Lower leg skin (tissue), 4 donors: Measurements from ENCODE around the gene ASIC2. TPM values are rescaled to one million over a fixed set of nuclear protein-coding genes. Genes with fewer than 3 reads are reported as not detected.

ENCODE experiments used
- DNase-seq, 2 donors: peaks; one replicate each; pipeline ENCODE4 v3.0.0-alpha.2; 2019; ENCODE audit warnings: low spot score in 2 of 2
- H3K4me3 ChIP-seq: fragments of 200-600 bp; sonication (generic); 2 replicates; pipeline ENCODE4 v1.5.1; 2017; ENCODE audit warnings: mild to moderate bottlenecking, low read depth; ENCODE audit not compliant: poor library complexity, severe bottlenecking
- POLR2A ChIP-seq, 2 donors: fragments of 450-650 bp; IDR thresholded peaks; one replicate each; pipeline ENCODE4 v1.6.1; 2016 to 2017; ENCODE audit warnings: antibody characterized with exemption in 2 of 2, mild to moderate bottlenecking in 1 of 2, moderate library complexity in 1 of 2
- WGBS, 2 donors: methylation state at CpG; one replicate each; pipeline ENCODE4 v1.1.5; 2018; 5-methylcytosine and 5-hydroxymethylcytosine counted together
- intact Hi-C: fragments of 100-400 bp; cut with DNase I; formaldehyde crosslinking; loops from one replicate; pipeline ENCODE4 v1.15.0; 2023; ENCODE audit warnings: low total_unique reads
- total RNA-seq, 4 donors: library from RNA; depleted of rRNA; stranded (reverse); fragments of >200 nt; gene quantifications; one replicate each; pipeline ENCODE4 v1.1.0, GENCODE V29; 2016
- TF ChIP-seq, protein P1 (sequence below), 3 donors: fragments of 450-650 bp; IDR thresholded peaks; one replicate each; pipeline ENCODE4 v1.5.1; 2016; ENCODE audit warnings: antibody characterized with exemption in 3 of 3, mild to moderate bottlenecking in 3 of 3, moderate library complexity in 2 of 3

The ASIC2 gene
- total RNA-seq, 4 donors from 2014 or later, result 0.21 TPM; not detected in 3

DNA sequence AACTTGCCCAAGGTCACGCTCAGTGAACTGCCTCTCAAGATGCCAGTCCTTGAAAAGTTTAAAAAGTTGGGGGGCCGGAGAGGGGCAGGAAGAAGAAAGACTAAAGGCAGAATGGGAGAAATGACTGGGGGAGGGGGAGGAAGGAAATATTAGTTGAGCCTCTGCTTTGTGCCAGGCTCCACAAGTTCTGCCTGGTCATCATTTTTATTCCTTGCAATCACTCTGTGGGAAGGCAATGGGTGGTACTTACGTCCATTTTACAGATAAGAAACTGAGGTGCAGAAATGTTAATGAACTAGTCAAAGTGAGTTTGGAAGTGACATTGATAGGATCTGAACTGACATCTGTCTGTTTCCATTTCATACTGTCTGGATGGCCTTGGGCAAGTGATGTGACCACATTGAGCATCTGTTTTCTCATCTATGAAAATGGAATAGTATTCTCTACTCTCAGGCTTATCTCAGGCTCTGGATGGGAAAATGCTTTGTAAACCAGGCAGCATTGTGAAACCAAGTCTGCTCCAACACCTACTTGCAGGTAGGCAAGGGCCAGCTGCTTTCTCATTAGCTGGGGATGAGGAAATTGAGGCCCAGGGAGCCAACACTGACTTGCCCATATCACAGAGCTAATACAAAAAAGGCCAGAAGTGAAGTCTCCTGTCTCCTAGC, 19.2 kb downstream of the ASIC2 start:
- TF ChIP-seq, protein P1, sequence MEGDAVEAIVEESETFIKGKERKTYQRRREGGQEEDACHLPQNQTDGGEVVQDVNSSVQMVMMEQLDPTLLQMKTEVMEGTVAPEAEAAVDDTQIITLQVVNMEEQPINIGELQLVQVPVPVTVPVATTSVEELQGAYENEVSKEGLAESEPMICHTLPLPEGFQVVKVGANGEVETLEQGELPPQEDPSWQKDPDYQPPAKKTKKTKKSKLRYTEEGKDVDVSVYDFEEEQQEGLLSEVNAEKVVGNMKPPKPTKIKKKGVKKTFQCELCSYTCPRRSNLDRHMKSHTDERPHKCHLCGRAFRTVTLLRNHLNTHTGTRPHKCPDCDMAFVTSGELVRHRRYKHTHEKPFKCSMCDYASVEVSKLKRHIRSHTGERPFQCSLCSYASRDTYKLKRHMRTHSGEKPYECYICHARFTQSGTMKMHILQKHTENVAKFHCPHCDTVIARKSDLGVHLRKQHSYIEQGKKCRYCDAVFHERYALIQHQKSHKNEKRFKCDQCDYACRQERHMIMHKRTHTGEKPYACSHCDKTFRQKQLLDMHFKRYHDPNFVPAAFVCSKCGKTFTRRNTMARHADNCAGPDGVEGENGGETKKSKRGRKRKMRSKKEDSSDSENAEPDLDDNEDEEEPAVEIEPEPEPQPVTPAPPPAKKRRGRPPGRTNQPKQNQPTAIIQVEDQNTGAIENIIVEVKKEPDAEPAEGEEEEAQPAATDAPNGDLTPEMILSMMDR (IDR thresholded peaks at IDR 0.05), result no peak
- TF ChIP-seq POLR2A (IDR thresholded peaks at IDR 0.05), result no peak
- DNase-seq, result no peak
- no peak overlapping the region for H3K4me3 ChIP-seq
- intact Hi-C loops, result no loop called here
- 80 to 86% methylated on average over 3 of the region's 3 CpGs for WGBS, 2 donors

DNA sequence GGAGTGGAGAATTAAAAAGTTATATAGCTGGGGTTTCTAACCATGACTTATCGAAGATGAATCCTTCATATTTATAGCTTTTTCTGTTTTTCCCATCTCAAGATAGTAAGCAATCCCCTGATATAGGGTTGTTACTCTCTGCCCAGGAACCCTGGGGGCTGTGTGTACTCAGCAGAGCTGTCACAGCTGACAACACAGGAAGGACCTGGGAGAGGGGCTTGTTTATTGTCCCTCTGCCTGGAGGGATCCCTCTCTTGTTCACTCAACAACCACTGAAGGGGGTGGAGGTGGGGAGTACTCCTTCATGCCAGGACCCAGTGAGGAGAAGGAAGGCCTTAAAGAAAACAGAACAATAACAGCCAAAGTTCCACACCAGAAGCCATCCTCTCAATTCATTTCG, 19.8 kb downstream of the ASIC2 start:
- intact Hi-C loops, result no loop called here
- WGBS, 2 donors, result 73 to 85% methylated on average over 2 of the region's 2 CpGs
- no peak for DNase-seq
- no peak for TF ChIP-seq POLR2A (IDR thresholded peaks at IDR 0.05)
- TF ChIP-seq, protein P1 (IDR thresholded peaks at IDR 0.05), result no peak
- H3K4me3 ChIP-seq, result no peak overlapping the region

DNA sequence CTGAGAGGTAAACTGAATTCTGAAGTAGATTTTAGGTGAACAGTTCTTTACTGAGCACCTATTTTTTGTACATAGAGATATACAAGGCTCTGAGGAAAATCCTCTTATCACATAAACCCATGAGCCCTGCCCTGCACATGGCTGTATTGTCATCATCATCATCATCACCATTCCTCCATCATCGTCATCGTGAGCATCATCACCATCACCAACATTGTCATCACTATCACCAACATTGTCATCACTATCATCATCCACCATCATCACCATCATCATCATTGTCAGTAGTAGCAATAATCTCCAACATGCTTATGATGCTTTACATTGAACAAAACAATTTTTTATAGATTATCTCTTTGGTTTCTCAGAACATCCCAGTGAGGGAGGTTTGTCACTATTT, 20.7 kb downstream of the ASIC2 start:
- WGBS, 2 donors, result 96 to 99% methylated on average over 2 of the region's 2 CpGs
- intact Hi-C loops, result no loop called here
- TF ChIP-seq, protein P1 (IDR thresholded peaks at IDR 0.05), result no peak
- TF ChIP-seq POLR2A (IDR thresholded peaks at IDR 0.05), result no peak
- DNase-seq, result no peak
- H3K4me3 ChIP-seq, result no peak overlapping the region

DNA sequence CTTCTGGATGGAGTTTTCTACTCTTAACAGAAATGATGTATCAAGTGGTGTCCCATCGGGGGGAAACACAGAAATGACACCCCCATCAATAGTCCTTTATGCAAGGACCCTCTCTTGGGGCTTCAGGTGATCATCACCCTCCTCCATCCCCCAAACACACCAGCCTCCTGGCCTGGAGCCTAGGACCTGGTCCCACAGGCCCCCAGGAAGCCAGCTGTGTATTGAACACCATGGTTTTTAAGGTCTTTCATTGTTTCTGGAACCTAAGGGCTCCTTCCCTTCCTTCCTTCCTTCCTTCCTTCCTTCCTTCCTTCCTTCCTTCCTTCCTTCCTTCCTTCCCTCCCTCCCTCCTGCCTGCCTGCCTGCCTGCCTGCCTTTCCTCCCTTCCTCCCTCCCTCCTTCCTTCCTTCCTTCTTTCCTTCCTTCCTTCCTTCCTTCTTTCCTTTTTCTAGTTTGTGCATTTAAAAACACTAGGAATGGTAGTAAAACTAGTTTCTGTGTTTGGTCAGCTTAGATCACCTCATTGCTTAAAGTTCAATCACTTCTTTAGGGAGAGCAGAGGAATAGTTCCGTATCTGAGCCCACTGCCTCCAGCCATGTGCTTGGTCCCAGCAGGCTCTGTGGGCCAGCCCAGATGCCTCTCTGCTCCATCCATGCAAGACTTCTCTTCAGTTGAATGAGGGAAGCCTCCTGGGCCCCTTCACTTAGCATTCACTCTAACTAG, 23.6 kb downstream of the ASIC2 start:
- no peak overlapping the region for H3K4me3 ChIP-seq
- WGBS, 2 donors, result 88 to 92% methylated on average over 2 of the region's 2 CpGs
- TF ChIP-seq, protein P1 (IDR thresholded peaks at IDR 0.05), result no peak
- no peak for TF ChIP-seq POLR2A (IDR thresholded peaks at IDR 0.05)
- intact Hi-C loops, result no loop called here
- no peak for DNase-seq

DNA sequence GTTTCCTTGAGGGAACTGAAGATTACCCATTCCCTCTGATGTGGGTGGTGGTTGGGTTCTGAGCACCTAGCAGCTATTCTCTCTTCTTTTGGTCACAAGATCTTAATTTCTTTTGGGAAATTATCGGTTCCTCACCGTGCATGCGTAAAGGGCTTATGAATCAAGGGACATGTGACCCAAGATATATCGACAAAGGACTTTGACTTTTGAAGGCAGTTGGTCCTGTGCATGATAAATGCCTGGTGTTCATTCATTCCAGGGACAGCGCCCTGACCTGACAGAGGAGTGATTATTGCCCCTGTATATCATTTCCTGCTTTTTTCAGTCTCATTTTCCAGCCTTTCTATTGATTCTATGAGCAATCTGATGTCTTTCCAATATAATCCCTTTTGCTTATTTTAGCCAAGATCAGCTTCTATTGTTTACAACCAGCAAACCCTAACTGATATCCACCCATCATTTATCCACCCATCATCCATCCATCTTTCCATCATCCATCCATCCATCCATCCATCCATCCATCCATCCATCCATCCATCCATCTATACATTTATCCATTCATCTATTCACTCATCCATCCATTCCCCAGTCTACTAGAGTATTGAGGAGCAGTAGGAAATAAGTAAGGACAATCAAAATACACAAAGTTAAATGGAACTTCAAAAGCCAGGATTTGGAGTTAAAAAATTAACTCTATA, 25.1 kb downstream of the ASIC2 start:
- TF ChIP-seq, protein P1 (IDR thresholded peaks at IDR 0.05), result no peak
- no peak for TF ChIP-seq POLR2A (IDR thresholded peaks at IDR 0.05)
- WGBS, 2 donors, result 91 to 96% methylated on average over 5 of the region's 5 CpGs
- no peak for DNase-seq
- no peak overlapping the region for H3K4me3 ChIP-seq
- intact Hi-C loops, result no loop called here
